ENCODE results near the gene TIMM10B.

DNA sequence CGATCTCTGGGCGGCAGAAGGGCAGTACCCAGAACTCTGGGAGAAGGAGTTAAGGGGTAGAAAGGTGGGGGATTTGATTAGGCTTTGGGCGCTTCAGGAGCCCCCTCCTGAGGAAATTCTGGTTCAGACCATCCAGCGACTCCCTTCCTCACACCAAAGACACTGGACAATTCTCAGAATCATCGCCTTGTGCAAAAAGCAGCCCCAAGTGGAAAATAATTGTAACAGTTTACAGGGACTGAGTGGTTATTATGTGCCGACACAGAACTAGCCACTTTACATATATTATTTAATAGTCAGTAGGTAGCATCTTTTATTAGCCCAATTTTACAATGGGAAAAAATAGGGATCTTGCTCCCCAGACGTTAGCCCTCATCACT is 6.9 kb upstream of the TIMM10B start:
- TF ChIP-seq, protein P1, sequence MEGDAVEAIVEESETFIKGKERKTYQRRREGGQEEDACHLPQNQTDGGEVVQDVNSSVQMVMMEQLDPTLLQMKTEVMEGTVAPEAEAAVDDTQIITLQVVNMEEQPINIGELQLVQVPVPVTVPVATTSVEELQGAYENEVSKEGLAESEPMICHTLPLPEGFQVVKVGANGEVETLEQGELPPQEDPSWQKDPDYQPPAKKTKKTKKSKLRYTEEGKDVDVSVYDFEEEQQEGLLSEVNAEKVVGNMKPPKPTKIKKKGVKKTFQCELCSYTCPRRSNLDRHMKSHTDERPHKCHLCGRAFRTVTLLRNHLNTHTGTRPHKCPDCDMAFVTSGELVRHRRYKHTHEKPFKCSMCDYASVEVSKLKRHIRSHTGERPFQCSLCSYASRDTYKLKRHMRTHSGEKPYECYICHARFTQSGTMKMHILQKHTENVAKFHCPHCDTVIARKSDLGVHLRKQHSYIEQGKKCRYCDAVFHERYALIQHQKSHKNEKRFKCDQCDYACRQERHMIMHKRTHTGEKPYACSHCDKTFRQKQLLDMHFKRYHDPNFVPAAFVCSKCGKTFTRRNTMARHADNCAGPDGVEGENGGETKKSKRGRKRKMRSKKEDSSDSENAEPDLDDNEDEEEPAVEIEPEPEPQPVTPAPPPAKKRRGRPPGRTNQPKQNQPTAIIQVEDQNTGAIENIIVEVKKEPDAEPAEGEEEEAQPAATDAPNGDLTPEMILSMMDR (IDR thresholded peaks at IDR 0.05 in 8 of 11, conservative IDR thresholded peaks at IDR 0.05 in 3 of 11), result no peak
- TF ChIP-seq POLR2A (IDR thresholded peaks at IDR 0.05), result no peak

All from spleen (tissue), 7 donors.